Effector memory CD4-positive, alpha-beta T cell (primary cell): ENCODE results near the gene FOXC2.

ENCODE experiments used
- DNase-seq, 3 donors: peaks; one replicate each; pipeline ENCODE4 v3.0.0-alpha.2; 2020
- H3K27ac ChIP-seq: 2 replicates; pipeline ENCODE4 v1.7.0; 2013; ENCODE audit warnings: mild to moderate bottlenecking, low read length, moderate library complexity; ENCODE audit not compliant: insufficient read depth, poor library complexity, severe bottlenecking
- H3K27me3 ChIP-seq: replicated peaks from 2 replicates; pipeline ENCODE4 v1.7.0; 2013; ENCODE audit warnings: mild to moderate bottlenecking, low read length; ENCODE audit not compliant: insufficient read depth, control insufficient read depth, poor library complexity, severe bottlenecking
- H3K36me3 ChIP-seq: 2 replicates; pipeline ENCODE4 v1.7.0; 2013; ENCODE audit warnings: mild to moderate bottlenecking, low read length, moderate library complexity; ENCODE audit not compliant: control insufficient read depth, insufficient read depth
- H3K4me1 ChIP-seq: 2 replicates; pipeline ENCODE4 v1.7.0; 2013; ENCODE audit warnings: low read length, mild to moderate bottlenecking; ENCODE audit not compliant: control insufficient read depth, insufficient read depth, poor library complexity, severe bottlenecking
- H3K4me3 ChIP-seq: 2 replicates; pipeline ENCODE4 v1.7.0; 2013; ENCODE audit warnings: low read length, low read depth, mild to moderate bottlenecking; ENCODE audit not compliant: insufficient read depth, poor library complexity, severe bottlenecking
- H3K9me3 ChIP-seq: 2 replicates; pipeline ENCODE4 v1.7.0; 2013; ENCODE audit warnings: mild to moderate bottlenecking, low read length, moderate library complexity; ENCODE audit not compliant: control insufficient read depth
- total RNA-seq, 3 donors: gene quantifications; one replicate each; lab custom pipeline; 2026; lab: John Stamatoyannopoulos, UW

The FOXC2 gene
- 0 reads per million in 3 donors for total RNA-seq

GRCh38 chr16:86566601-86566965 lies at the start of gene FOXC2:
Gene FOXC2 (plus strand): TSS chr16:86566829. CDS start chr16:86567336, 507 bp downstream.
- Histone ChIP-seq H3K36me3 (no peaks in the 10 kb centered on the region), H3K4me3 (no peak within 1 kb of the TSS), H3K4me1 (peaks cover 22% of the 10 kb centered on the region), H3K27ac (no peak within 1 kb of the TSS), H3K27me3 (peaks cover 53% of the 10 kb centered on the region), H3K9me3 (no peaks in the 10 kb centered on the region)
- peak in 1 of 3 donors; percentile 14 for DNase-seq

- Histone ChIP-seq H3K9me3 (no peaks in the 10 kb centered on the region), H3K27ac (no peak overlapping the region), H3K36me3 (no peaks in the 10 kb centered on the region), H3K4me3 (no peak overlapping the region), H3K4me1 (peaks cover 7% of the 10 kb centered on the region), H3K27me3 (peaks cover 43% of the 10 kb centered on the region)
- DNase-seq = no peak
Observed at GRCh38 chr16:86517033-86517432, 49.6 kb upstream of the FOXC2 start.

- Histone ChIP-seq H3K27ac (no peak overlapping the region), H3K4me3 (no peak overlapping the region), H3K4me1 (peaks cover 7% of the 10 kb centered on the region), H3K27me3 (peaks cover 35% of the 10 kb centered on the region), H3K9me3 (no peaks in the 10 kb centered on the region), H3K36me3 (no peaks in the 10 kb centered on the region)
- no peak for DNase-seq
Observed at GRCh38 chr16:86517652-86518258, 48.9 kb upstream of the FOXC2 start.

- Histone ChIP-seq H3K27me3 (peaks cover 30% of the 10 kb centered on the region), H3K4me3 (no peak overlapping the region), H3K4me1 (peaks cover 7% of the 10 kb centered on the region), H3K9me3 (no peaks in the 10 kb centered on the region), H3K36me3 (no peaks in the 10 kb centered on the region), H3K27ac (no peak overlapping the region)
- no peak for DNase-seq
Observed at GRCh38 chr16:86519007-86519648, 47.5 kb upstream of the FOXC2 start.

GRCh38 chr16:86519649-86520316 lies 46.8 kb upstream of the FOXC2 start:
- Histone ChIP-seq H3K9me3 (no peaks in the 10 kb centered on the region), H3K4me1 (peaks cover 7% of the 10 kb centered on the region), H3K36me3 (no peaks in the 10 kb centered on the region), H3K4me3 (peak overlapping the region; percentile 5), H3K27me3 (peaks cover 30% of the 10 kb centered on the region), H3K27ac (no peak overlapping the region)
- DNase-seq = peak; percentile 9 to 30 (median 10)

GRCh38 chr16:86520317-86521210 lies 46.1 kb upstream of the FOXC2 start:
- H3K4me1 ChIP-seq = peaks cover 7% of the 10 kb centered on the region
- peak overlapping the region; percentile 5 for H3K4me3 ChIP-seq
- H3K36me3 ChIP-seq = no peaks in the 10 kb centered on the region
- no peak overlapping the region for H3K27ac ChIP-seq
- H3K27me3 ChIP-seq = peaks cover 28% of the 10 kb centered on the region
- no peaks in the 10 kb centered on the region for H3K9me3 ChIP-seq
- DNase-seq = no peak

GRCh38 chr16:86521236-86522197 lies 45.1 kb upstream of the FOXC2 start:
- H3K4me3 ChIP-seq = no peak overlapping the region
- no peak for DNase-seq
- H3K27ac ChIP-seq = no peak overlapping the region
- peaks cover 24% of the 10 kb centered on the region for H3K27me3 ChIP-seq
- no peaks in the 10 kb centered on the region for H3K9me3 ChIP-seq
- peaks cover 7% of the 10 kb centered on the region for H3K4me1 ChIP-seq
- no peaks in the 10 kb centered on the region for H3K36me3 ChIP-seq

GRCh38 chr16:86522634-86523033 lies 44.0 kb upstream of the FOXC2 start:
- no peak for DNase-seq
- Histone ChIP-seq H3K4me1 (peaks cover 7% of the 10 kb centered on the region), H3K9me3 (no peaks in the 10 kb centered on the region), H3K36me3 (no peaks in the 10 kb centered on the region), H3K27me3 (peaks cover 13% of the 10 kb centered on the region), H3K27ac (no peak overlapping the region), H3K4me3 (no peak overlapping the region)

- no peak for DNase-seq
- H3K9me3 ChIP-seq = no peaks in the 10 kb centered on the region
- H3K27ac ChIP-seq = no peak overlapping the region
- no peak overlapping the region for H3K4me3 ChIP-seq
- peaks cover 7% of the 10 kb centered on the region for H3K4me1 ChIP-seq
- peaks cover 7% of the 10 kb centered on the region for H3K27me3 ChIP-seq
- H3K36me3 ChIP-seq = no peaks in the 10 kb centered on the region
Observed at GRCh38 chr16:86523166-86523740, 43.4 kb upstream of the FOXC2 start.
